GM12878 (cell line): ENCODE results near the gene MRPS9.

Experiments used
- CHD1 ChIP-seq: IDR thresholded peaks from 2 replicates; pipeline ENCODE4 v1.6.1; 2012; ENCODE audit warnings: low read depth, low read length, improper control_type of control experiment
- CTCF ChIP-seq, 3 experiments: IDR thresholded peaks in 2 of 3; conservative IDR thresholded peaks in 1 of 3; 2 replicates each; pipeline ENCODE4 v1.5.1; 2011; ENCODE audit warnings: low read depth in 3 of 3, low read length in 3 of 3, mild to moderate bottlenecking in 3 of 3, control low read depth in 2 of 3, moderate library complexity in 2 of 3, inconsistent platforms in 1 of 3, mixed read lengths in 1 of 3; ENCODE audit not compliant: control insufficient read depth in 2 of 3, insufficient read depth in 1 of 3; ENCODE audit errors: extremely low read depth in 1 of 3
- E2F8 ChIP-seq: fragments of 450-650 bp; IDR thresholded peaks from 2 replicates; pipeline ENCODE4 v1.6.1; 2018; ENCODE audit warnings: mild to moderate bottlenecking, low read depth, moderate library complexity; ENCODE audit not compliant: partially characterized antibody
- HDGF ChIP-seq: fragments of 450-650 bp; IDR thresholded peaks from 2 replicates; pipeline ENCODE4 v1.6.1; 2016; ENCODE audit warnings: antibody characterized with exemption
- RFX5 ChIP-seq: IDR thresholded peaks from 2 replicates; pipeline ENCODE4 v1.6.1; 2011; ENCODE audit warnings: low read depth, low read length, improper control_type of control experiment
- SREBF2 ChIP-seq: IDR thresholded peaks from 2 replicates; pipeline ENCODE4 v1.6.1; 2012; ENCODE audit warnings: mild to moderate bottlenecking, low read length
- TARDBP ChIP-seq: IDR thresholded peaks from 2 replicates; pipeline ENCODE4 v1.6.1; 2016; ENCODE audit warnings: borderline replicate concordance
- TBL1XR1 ChIP-seq: IDR thresholded peaks from 2 replicates; pipeline ENCODE4 v1.6.1; 2012; ENCODE audit warnings: low read depth, low read length, improper control_type of control experiment
- ZBED1 ChIP-seq: IDR thresholded peaks from 2 replicates; pipeline ENCODE4 v1.6.1; 2016; ENCODE audit warnings: borderline replicate concordance
- ZSCAN29 ChIP-seq: fragments of 450-650 bp; IDR thresholded peaks from 2 replicates; pipeline ENCODE4 v1.6.1; 2017; ENCODE audit warnings: mild to moderate bottlenecking, moderate library complexity

GRCh38 chr2:105034170-105034569 is 3.7 kb upstream of the MRPS9 start:
- no peak for TF ChIP-seq CTCF (IDR thresholded peaks at IDR 0.05 in 2 of 3, conservative IDR thresholded peaks at IDR 0.05 in 1 of 3; ENCODE audit: control insufficient read depth in 2 of 3, extremely low read depth in 1 of 3, insufficient read depth in 1 of 3, low read depth in 3 of 3, low read length in 3 of 3)
- no peak for TF ChIP-seq RFX5
- no peak for TF ChIP-seq ZBED1
- TF ChIP-seq TBL1XR1: no peak
- TF ChIP-seq ZSCAN29: no peak
- no peak for TF ChIP-seq TARDBP
- TF ChIP-seq E2F8: no peak
- no peak for TF ChIP-seq CHD1
- no peak for TF ChIP-seq SREBF2
- no peak for TF ChIP-seq HDGF
